Fibroblast of mammary gland (primary cell): ENCODE results near the gene SLC12A1.
A peak's percentile ranks its signal among the peaks of the same experiment; 100 is the strongest.

ENCODE experiments used
- DNase-seq: peaks from one replicate; pipeline ENCODE4 v3.0.0-alpha.2; 2010; ENCODE audit warnings: low read depth
- H3K4me3 ChIP-seq: 2 replicates; pipeline ENCODE4 v1.5.1; 2011; ENCODE audit warnings: low read depth, mild to moderate bottlenecking, low read length, moderate library complexity; ENCODE audit not compliant: control insufficient read depth
- TF ChIP-seq, protein P1 (sequence below): conservative IDR thresholded peaks from 2 replicates; pipeline ENCODE4 v1.5.1; 2011; ENCODE audit warnings: low read depth, low read length, inconsistent platforms; ENCODE audit not compliant: control insufficient read depth, insufficient read depth

SLC12A1 gene

DNA sequence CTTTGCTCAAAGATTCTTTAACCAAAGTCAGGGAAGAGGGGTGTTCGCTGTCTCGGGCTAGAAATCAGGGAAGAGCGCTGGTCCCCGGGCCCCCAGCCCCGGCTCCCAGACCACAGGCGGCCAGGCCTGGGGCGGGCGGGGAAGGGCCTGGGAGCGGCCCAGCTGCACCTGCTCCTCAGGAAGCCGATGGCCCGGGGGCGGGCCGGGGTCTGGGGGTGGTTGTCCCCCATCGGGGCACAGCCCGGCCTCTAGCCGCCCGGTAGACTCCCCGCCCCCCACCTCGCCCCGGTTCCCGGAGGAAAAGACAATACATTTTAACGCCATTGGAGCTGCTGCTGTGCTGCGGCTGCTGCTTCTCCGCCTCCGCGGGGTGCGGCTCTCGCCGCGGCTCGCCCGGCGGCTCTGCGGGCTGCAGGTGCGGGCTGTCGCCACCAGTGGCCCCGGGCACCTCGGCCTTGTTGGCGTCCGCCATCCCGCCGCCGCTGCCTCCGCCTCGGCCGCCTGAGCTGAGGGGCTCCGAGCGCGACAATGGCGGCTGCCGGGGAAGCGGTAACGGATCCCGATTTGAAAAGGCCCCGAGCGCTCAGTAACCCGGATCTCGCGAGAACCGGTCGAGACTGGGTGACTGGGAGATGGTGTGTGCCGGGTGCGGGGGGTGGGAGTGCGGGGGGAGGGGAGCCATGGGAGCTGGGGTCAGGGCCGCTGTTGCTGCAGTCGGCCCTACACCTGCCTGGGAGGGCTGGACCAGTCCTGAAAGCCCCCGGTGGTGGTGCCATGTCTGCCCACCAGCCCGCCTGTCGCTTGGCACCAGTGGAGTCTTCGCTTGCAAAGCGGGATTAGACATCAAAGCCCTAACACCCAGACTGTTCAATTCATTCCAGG lies 28.1 kb upstream of the SLC12A1 start, which contains the start of gene MYEF2:
MYEF2 (minus strand) TSS at position 530 of the 882 bp plus-strand sequence; CDS start at position 472, 58 bp downstream.
- peak within 1 kb of the TSS; percentile 48 for H3K4me3 ChIP-seq
- TF ChIP-seq, protein P1, sequence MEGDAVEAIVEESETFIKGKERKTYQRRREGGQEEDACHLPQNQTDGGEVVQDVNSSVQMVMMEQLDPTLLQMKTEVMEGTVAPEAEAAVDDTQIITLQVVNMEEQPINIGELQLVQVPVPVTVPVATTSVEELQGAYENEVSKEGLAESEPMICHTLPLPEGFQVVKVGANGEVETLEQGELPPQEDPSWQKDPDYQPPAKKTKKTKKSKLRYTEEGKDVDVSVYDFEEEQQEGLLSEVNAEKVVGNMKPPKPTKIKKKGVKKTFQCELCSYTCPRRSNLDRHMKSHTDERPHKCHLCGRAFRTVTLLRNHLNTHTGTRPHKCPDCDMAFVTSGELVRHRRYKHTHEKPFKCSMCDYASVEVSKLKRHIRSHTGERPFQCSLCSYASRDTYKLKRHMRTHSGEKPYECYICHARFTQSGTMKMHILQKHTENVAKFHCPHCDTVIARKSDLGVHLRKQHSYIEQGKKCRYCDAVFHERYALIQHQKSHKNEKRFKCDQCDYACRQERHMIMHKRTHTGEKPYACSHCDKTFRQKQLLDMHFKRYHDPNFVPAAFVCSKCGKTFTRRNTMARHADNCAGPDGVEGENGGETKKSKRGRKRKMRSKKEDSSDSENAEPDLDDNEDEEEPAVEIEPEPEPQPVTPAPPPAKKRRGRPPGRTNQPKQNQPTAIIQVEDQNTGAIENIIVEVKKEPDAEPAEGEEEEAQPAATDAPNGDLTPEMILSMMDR = no peak
- peak; percentile 45 for DNase-seq

DNA sequence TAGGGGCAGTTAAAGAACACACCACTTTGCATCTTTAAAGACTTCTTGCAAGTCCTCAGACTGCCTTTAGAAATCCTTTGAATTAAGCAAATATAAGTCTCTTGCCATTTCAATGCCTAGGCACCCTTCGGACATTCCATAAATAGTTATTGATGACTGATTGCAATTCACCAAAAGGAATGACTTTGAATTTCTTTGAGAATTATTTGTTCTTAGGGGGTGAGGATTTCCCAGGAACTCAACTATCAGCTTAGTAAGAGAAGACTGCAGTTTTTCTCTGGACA lies 27.5 kb upstream of the SLC12A1 start:
- no peak for DNase-seq
- H3K4me3 ChIP-seq = peak overlapping the region; percentile 48
- TF ChIP-seq, protein P1 = no peak

DNA sequence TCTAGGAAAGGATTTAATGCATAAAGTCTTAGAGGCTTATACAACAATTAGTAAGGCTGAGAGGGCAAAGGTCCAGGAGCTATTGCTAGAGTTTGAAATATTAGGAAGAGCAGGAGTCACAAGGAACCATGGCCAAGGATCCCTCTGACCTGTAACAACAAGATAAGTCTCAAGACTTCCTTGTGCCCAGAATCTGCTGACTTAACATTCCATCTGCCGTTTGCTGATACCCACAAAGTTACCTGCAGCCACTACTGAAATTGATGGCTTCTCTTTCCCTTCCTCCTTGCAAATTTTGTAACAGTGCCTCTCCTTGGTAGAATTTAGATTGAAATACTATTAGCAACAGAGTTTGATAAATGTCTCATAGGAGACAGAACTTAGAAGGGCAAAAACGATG lies 23.4 kb upstream of the SLC12A1 start:
- DNase-seq = no peak
- TF ChIP-seq, protein P1 = no peak
- H3K4me3 ChIP-seq = no peak overlapping the region

DNA sequence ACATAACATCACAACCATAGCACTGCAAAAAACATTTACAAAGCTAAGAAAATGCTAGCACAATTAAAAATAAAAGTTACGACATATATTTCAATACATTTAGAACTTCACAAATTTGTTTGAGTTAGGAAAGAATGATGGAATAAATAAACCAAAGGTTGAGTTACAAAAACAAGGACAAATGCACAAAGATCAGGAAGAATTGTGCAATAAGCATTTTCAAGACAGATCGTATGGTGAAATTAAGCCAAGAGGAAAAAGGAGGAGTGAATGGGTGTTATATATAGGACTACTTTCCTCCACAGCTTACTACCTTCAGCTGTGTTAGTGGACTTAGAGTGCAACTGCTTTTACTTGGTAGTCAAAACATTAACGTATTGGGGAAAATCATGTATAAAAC lies 20.6 kb upstream of the SLC12A1 start:
- no peak overlapping the region for H3K4me3 ChIP-seq
- no peak for DNase-seq
- TF ChIP-seq, protein P1 = no peak

DNA sequence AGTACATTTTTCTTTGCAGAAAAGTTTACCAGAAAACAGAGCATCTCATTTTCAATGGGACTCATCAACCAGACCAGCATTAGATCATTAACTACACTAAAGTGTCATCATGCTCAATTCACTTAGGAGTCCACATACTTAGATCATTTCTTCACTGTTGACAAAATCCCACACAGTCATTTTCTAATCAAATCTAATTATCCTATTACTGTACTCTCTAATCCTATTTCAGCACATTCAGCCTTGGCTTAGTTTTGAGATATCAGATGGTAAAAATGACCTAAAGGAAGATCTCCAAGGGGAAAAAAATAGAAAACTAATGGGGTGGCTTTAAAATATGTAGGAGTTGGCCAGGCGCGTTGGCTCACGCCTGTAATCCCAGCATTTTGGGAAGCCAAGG lies 19.8 kb upstream of the SLC12A1 start:
- TF ChIP-seq, protein P1 = no peak
- DNase-seq = no peak
- H3K4me3 ChIP-seq = no peak overlapping the region

DNA sequence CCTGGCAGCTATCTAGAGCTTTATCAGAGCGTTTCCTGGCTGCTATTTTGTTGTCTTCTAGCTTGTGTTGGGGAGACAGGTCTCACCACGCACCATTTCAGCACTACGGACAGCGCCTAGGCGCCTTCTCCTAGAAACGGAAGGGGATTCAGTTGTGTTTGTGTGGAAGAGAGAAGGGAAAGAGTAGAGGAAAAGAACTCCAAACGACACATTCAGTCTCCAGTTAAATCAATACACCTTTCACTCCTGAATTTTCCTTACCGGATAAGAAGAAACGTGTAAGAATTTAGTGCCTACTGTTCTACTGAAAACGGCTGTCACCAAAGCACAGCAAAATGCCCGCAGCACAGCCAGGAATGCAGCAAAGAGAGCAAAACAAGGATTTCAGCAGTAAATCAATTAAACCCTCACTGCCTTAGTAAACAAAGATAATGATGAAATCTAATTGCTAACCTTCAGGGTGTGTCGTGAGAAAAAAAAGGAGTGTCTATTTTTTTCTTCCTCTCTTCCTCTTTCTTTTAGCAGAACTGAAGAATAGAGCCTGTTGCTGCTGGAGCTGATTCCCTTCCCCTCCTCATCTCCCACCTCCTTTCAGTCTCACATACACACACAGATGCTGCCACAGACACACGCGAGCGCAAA lies 15.0 kb upstream of the SLC12A1 start:
- TF ChIP-seq, protein P1 = no peak
- DNase-seq = peak; percentile 64
- no peak overlapping the region for H3K4me3 ChIP-seq
